Measurements from ENCODE around the gene ENKD1. TPM values are rescaled to one million over a fixed set of nuclear protein-coding genes. Genes with fewer than 3 reads are reported as not detected.

ENKD1 gene
- total and polyA plus RNA-seq, 2 experiments from 2014 or later: 10.2 to 16.0 TPM

DNA sequence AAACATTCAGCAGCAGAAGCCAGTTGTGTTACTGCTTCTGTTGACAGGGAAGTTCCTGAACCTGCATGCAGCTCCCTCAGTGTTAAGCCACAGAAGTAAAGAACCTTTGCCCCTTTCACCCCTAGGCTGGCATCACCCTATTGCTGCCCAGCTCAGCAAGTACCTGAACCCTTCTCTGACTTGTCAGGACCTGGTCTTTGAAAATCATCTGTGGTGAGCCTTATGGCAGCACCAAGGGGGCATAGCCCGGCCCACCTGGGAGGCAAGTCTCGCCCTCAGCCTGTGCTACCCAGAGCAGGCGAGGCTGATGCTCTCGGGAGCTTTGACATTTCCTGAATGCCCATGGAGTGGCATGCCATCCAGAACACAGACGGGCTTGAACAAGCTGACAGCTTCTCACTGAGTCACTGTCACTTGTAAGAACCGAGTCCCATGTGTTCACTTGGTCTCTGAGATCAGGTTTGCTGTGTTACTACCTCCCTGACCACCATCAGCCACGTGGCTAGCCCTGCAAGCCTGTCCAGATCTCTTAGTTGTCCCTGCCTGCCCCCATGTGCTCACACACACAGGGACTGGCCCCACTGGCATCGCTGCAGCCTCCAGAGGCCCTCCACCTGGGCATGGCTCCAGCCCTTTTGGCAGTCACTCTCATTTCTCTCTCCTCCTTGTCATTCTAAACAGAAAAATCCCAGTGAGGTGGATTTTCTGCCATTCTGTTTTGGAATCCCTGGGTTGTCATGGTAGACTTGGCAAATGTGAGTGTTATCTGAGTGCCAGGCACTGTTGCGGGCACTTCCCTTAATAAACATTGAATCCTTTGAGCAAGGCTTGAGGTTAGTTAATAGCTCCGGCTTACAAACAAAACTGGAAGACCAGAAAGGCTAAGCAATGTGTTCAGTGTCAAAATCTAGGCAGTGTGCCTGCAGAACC is 24.5 kb downstream of the ENKD1 start:
- H3K27ac ChIP-seq: no peak overlapping the region
- no peaks in the 10 kb centered on the region for H4K20me1 ChIP-seq (ENCODE audit: insufficient read depth, poor library complexity, severe bottlenecking)
- no peak overlapping the region for H3K4me2 ChIP-seq
- peaks cover 2% of the 10 kb centered on the region for H3K36me3 ChIP-seq (replicated peaks; ENCODE audit: insufficient read depth, low read depth)
- no peaks in the 10 kb centered on the region for H3K9me3 ChIP-seq (ENCODE audit: low read depth)
- peaks cover 9% of the 10 kb centered on the region for H3K27me3 ChIP-seq
- WGBS (ENCODE audit: low lambda C conversion rate, missing lambda C conversion rate): 85% methylated on average over 10 of the region's 10 CpGs
- no peaks in the 10 kb centered on the region for H3K9me2 ChIP-seq (replicated peaks; ENCODE audit: insufficient read depth)
- TF ChIP-seq EZH2 (IDR thresholded peaks at IDR 0.05; ENCODE audit: borderline replicate concordance): no peak
- no peak for TF ChIP-seq EZH2phosphoT487 (IDR thresholded peaks at IDR 0.05; ENCODE audit: low read depth, severe bottlenecking, unreplicated experiment)
- TF ChIP-seq, protein P1, sequence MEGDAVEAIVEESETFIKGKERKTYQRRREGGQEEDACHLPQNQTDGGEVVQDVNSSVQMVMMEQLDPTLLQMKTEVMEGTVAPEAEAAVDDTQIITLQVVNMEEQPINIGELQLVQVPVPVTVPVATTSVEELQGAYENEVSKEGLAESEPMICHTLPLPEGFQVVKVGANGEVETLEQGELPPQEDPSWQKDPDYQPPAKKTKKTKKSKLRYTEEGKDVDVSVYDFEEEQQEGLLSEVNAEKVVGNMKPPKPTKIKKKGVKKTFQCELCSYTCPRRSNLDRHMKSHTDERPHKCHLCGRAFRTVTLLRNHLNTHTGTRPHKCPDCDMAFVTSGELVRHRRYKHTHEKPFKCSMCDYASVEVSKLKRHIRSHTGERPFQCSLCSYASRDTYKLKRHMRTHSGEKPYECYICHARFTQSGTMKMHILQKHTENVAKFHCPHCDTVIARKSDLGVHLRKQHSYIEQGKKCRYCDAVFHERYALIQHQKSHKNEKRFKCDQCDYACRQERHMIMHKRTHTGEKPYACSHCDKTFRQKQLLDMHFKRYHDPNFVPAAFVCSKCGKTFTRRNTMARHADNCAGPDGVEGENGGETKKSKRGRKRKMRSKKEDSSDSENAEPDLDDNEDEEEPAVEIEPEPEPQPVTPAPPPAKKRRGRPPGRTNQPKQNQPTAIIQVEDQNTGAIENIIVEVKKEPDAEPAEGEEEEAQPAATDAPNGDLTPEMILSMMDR (IDR thresholded peaks at IDR 0.05; ENCODE audit: poor library complexity): no peak
- no peaks in the 10 kb centered on the region for H3K79me2 ChIP-seq
- H3K4me3 ChIP-seq: no peak overlapping the region
- DNase-seq (ENCODE audit: low spot score): no peak
- no peak overlapping the region for H2AFZ ChIP-seq
- peaks cover 6% of the 10 kb centered on the region for H3K4me1 ChIP-seq (ENCODE audit: insufficient read depth)

DNA sequence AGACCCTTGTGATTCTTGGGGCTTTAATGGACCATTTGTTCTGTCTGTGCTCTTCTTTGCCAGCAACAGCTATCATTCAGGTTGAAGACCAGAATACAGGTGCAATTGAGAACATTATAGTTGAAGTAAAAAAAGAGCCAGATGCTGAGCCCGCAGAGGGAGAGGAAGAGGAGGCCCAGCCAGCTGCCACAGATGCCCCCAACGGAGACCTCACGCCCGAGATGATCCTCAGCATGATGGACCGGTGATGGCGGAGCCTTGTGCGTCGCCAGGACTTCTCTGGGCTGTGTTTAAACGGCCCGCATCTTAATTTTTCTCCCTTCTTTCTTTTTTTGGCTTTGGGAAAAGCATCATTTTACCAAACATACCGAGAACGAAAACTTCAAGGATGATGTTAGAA is 28.9 kb downstream of the ENKD1 start:
- Histone ChIP-seq H2AFZ (no peak overlapping the region), H4K20me1 (ENCODE audit: insufficient read depth, poor library complexity, severe bottlenecking) (no peaks in the 10 kb centered on the region), H3K4me3 (no peak overlapping the region), H3K27ac (no peak overlapping the region), H3K9me3 (ENCODE audit: low read depth) (no peaks in the 10 kb centered on the region), H3K79me2 (no peaks in the 10 kb centered on the region), H3K36me3 (replicated peaks; ENCODE audit: insufficient read depth, low read depth) (peaks cover 2% of the 10 kb centered on the region), H3K4me1 (ENCODE audit: insufficient read depth) (peaks cover 5% of the 10 kb centered on the region), H3K27me3 (no peaks in the 10 kb centered on the region), H3K9me2 (replicated peaks; ENCODE audit: insufficient read depth) (no peaks in the 10 kb centered on the region), H3K4me2 (no peak overlapping the region)
- no peak for TF ChIP-seq EZH2phosphoT487 (IDR thresholded peaks at IDR 0.05; ENCODE audit: low read depth, severe bottlenecking, unreplicated experiment)
- no peak for TF ChIP-seq EZH2 (IDR thresholded peaks at IDR 0.05; ENCODE audit: borderline replicate concordance)
- TF ChIP-seq, protein P1 (IDR thresholded peaks at IDR 0.05; ENCODE audit: poor library complexity): no peak
- 96% methylated on average over 12 of the region's 12 CpGs for WGBS (ENCODE audit: low lambda C conversion rate, missing lambda C conversion rate)
- no peak for DNase-seq (ENCODE audit: low spot score)

DNA sequence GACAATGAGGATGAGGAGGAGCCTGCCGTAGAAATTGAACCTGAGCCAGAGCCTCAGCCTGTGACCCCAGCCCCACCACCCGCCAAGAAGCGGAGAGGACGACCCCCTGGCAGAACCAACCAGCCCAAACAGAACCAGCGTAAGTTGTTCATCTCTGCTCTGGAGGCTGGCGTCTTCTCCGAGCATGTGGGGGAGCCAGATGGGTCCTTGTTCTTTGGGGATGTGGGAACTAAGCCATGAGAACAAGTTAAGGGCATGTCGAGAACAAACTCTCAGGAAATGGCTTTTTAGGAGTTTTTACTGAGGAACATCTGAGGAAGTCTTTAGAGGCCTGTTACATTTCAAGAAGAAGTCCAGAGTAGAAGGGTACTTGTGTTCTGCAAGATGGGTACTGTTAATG is 29.8 kb downstream of the ENKD1 start:
- no peaks in the 10 kb centered on the region for H4K20me1 ChIP-seq (ENCODE audit: insufficient read depth, poor library complexity, severe bottlenecking)
- no peak overlapping the region for H3K27ac ChIP-seq
- H2AFZ ChIP-seq: no peak overlapping the region
- peaks cover 2% of the 10 kb centered on the region for H3K36me3 ChIP-seq (replicated peaks; ENCODE audit: insufficient read depth, low read depth)
- no peaks in the 10 kb centered on the region for H3K79me2 ChIP-seq
- whole genome bisulfite sequencing (ENCODE audit: low lambda C conversion rate, missing lambda C conversion rate): 95% methylated on average over 8 of the region's 8 CpGs
- no peak overlapping the region for H3K4me3 ChIP-seq
- no peaks in the 10 kb centered on the region for H3K4me1 ChIP-seq (ENCODE audit: insufficient read depth)
- H3K9me2 ChIP-seq (replicated peaks; ENCODE audit: insufficient read depth): no peaks in the 10 kb centered on the region
- no peaks in the 10 kb centered on the region for H3K9me3 ChIP-seq (ENCODE audit: low read depth)
- TF ChIP-seq, protein P1 (IDR thresholded peaks at IDR 0.05; ENCODE audit: poor library complexity): no peak
- no peak for TF ChIP-seq EZH2phosphoT487 (IDR thresholded peaks at IDR 0.05; ENCODE audit: low read depth, severe bottlenecking, unreplicated experiment)
- H3K4me2 ChIP-seq: no peak overlapping the region
- DNase-seq (ENCODE audit: low spot score): no peak
- no peaks in the 10 kb centered on the region for H3K27me3 ChIP-seq
